Measurements from ENCODE around the gene IFNAR2.

The IFNAR2 gene

GRCh38 chr21:33203371-33203724 lies 26.4 kb upstream of the IFNAR2 start:
- no peak overlapping the region for H2AFZ ChIP-seq (ENCODE audit: low read depth, low read length)
- no peaks in the 10 kb centered on the region for H3K36me3 ChIP-seq (replicated peaks; ENCODE audit: low read depth, low read length)
- no peaks in the 10 kb centered on the region for H4K20me1 ChIP-seq (ENCODE audit: insufficient read depth, low read length)
- no peak overlapping the region for H3K9ac ChIP-seq (ENCODE audit: low read length)
- no peak overlapping the region for H3K27ac ChIP-seq (ENCODE audit: low read length)
- no peak overlapping the region for H3K4me3 ChIP-seq (ENCODE audit: low read length)
- peak overlapping the region; percentile 63; the same call in 1 of the 2 replicates for H3K4me2 ChIP-seq (ENCODE audit: low read length)
- no peak for TF ChIP-seq EZH2phosphoT487 (IDR thresholded peaks at IDR 0.05; ENCODE audit: low read depth)
- TF ChIP-seq, protein P1, sequence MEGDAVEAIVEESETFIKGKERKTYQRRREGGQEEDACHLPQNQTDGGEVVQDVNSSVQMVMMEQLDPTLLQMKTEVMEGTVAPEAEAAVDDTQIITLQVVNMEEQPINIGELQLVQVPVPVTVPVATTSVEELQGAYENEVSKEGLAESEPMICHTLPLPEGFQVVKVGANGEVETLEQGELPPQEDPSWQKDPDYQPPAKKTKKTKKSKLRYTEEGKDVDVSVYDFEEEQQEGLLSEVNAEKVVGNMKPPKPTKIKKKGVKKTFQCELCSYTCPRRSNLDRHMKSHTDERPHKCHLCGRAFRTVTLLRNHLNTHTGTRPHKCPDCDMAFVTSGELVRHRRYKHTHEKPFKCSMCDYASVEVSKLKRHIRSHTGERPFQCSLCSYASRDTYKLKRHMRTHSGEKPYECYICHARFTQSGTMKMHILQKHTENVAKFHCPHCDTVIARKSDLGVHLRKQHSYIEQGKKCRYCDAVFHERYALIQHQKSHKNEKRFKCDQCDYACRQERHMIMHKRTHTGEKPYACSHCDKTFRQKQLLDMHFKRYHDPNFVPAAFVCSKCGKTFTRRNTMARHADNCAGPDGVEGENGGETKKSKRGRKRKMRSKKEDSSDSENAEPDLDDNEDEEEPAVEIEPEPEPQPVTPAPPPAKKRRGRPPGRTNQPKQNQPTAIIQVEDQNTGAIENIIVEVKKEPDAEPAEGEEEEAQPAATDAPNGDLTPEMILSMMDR (IDR thresholded peaks at IDR 0.05; ENCODE audit: low read depth, low read length), result no peak
- H3K27me3 ChIP-seq (ENCODE audit: low read depth, low read length), result no peaks in the 10 kb centered on the region
- no peaks in the 10 kb centered on the region for H3K9me3 ChIP-seq (ENCODE audit: insufficient read depth, low read length)
- H3K4me1 ChIP-seq (ENCODE audit: low read length), result peaks cover 59% of the 10 kb centered on the region
- no peaks in the 10 kb centered on the region for H3K79me2 ChIP-seq (ENCODE audit: low read length)

- H4K20me1 ChIP-seq (ENCODE audit: insufficient read depth, low read length), result no peaks in the 10 kb centered on the region
- H3K4me2 ChIP-seq (ENCODE audit: low read length), result no peak overlapping the region
Measured at GRCh38 chr21:33205476-33205875, 24.3 kb upstream of the IFNAR2 start.

DNA sequence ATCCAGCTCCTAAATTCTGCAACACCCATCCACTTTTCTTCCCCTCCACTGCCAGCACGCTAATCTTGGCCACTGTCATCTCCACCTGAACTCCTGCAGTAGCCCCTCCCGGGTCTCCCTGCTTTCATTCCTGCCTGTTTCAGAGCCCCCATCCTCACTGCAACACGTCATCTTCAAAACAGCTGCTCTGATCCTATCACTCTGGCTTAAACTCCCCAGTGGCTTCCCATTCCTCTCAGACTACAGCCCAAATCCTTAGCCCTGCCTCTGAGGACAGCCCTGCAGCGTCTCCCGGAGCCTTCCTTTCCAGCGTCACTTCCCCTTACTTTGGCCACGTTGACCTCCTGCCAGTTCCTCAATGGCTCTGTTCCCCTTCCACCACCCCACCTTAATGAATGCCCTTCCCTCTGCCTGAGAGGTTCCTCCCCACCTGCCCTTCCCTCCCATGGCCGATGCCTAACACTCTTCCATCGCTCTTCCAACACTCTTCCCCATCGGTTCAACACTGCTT lies 22.9 kb upstream of the IFNAR2 start:
- no peaks in the 10 kb centered on the region for H3K27me3 ChIP-seq (ENCODE audit: low read depth, low read length)
- H3K9me3 ChIP-seq (ENCODE audit: insufficient read depth, low read length), result no peaks in the 10 kb centered on the region
- H3K4me1 ChIP-seq (ENCODE audit: low read length), result peaks cover 41% of the 10 kb centered on the region
- H3K36me3 ChIP-seq (replicated peaks; ENCODE audit: low read depth, low read length), result no peaks in the 10 kb centered on the region
- no peak overlapping the region for H3K4me2 ChIP-seq (ENCODE audit: low read length)
- H3K79me2 ChIP-seq (ENCODE audit: low read length), result no peaks in the 10 kb centered on the region
- H4K20me1 ChIP-seq (ENCODE audit: insufficient read depth, low read length), result no peaks in the 10 kb centered on the region
- no peak for TF ChIP-seq EZH2phosphoT487 (IDR thresholded peaks at IDR 0.05; ENCODE audit: low read depth)
- TF ChIP-seq, protein P1 (IDR thresholded peaks at IDR 0.05; ENCODE audit: low read depth, low read length), result no peak
- no peak overlapping the region for H2AFZ ChIP-seq (ENCODE audit: low read depth, low read length)
- H3K4me3 ChIP-seq (ENCODE audit: low read length), result no peak overlapping the region
- no peak overlapping the region for H3K27ac ChIP-seq (ENCODE audit: low read length)
- no peak overlapping the region for H3K9ac ChIP-seq (ENCODE audit: low read length)

More at GRCh38 chr21:33205476-33205875, 24.3 kb upstream of the IFNAR2 start:
- Histone ChIP-seq H3K27ac (ENCODE audit: low read length) (no peak overlapping the region), H3K4me1 (ENCODE audit: low read length) (peaks cover 42% of the 10 kb centered on the region), H2AFZ (ENCODE audit: low read depth, low read length) (no peak overlapping the region), H3K79me2 (ENCODE audit: low read length) (no peaks in the 10 kb centered on the region), H3K9ac (ENCODE audit: low read length) (no peak overlapping the region), H3K9me3 (ENCODE audit: insufficient read depth, low read length) (no peaks in the 10 kb centered on the region), H3K27me3 (ENCODE audit: low read depth, low read length) (no peaks in the 10 kb centered on the region), H3K36me3 (replicated peaks; ENCODE audit: low read depth, low read length) (no peaks in the 10 kb centered on the region), H3K4me3 (ENCODE audit: low read length) (no peak overlapping the region)
- TF ChIP-seq, protein P1 (IDR thresholded peaks at IDR 0.05; ENCODE audit: low read depth, low read length), result peak; percentile 13; the same call in 1 of the 2 replicates
- no peak for TF ChIP-seq EZH2phosphoT487 (IDR thresholded peaks at IDR 0.05; ENCODE audit: low read depth)

DNA sequence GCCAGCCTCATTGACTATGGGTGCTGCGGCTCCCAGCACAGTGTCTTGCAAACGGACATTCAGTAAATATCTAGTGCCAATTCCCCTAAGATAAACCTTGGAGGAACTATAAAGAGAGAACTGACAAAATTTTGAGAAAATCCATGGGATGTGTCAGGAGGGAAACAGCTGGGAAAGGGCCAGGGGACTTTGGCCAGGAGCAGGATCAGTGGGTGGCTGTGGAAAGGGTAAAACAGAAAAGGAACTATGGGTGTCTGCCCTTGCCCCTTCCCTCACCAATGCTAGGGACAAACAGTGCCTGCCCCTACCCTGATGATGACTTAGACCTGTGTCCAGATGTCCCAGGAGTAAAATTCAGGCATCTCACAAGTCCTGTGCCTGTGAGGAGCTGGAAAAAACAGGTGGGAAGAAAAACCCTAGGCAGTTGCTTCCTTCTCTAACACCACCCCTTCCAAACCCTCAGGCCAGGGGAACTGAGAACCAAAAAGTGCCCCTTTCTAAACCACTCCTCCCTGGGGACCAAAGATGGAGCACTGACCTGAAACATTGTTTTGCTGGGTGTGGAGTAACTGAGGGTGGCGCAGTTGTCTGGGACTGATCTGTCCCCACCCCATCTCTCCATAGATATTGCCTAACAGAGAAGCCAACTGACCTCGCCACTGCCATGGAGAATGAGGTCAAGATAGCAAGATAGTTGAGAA lies 22.1 kb upstream of the IFNAR2 start:
- H3K79me2 ChIP-seq (ENCODE audit: low read length), result no peaks in the 10 kb centered on the region
- H3K4me1 ChIP-seq (ENCODE audit: low read length), result peaks cover 48% of the 10 kb centered on the region
- no peak overlapping the region for H2AFZ ChIP-seq (ENCODE audit: low read depth, low read length)
- H3K36me3 ChIP-seq (replicated peaks; ENCODE audit: low read depth, low read length), result no peaks in the 10 kb centered on the region
- no peak overlapping the region for H3K27ac ChIP-seq (ENCODE audit: low read length)
- no peaks in the 10 kb centered on the region for H3K9me3 ChIP-seq (ENCODE audit: insufficient read depth, low read length)
- no peaks in the 10 kb centered on the region for H3K27me3 ChIP-seq (ENCODE audit: low read depth, low read length)
- H3K9ac ChIP-seq (ENCODE audit: low read length), result no peak overlapping the region
- H4K20me1 ChIP-seq (ENCODE audit: insufficient read depth, low read length), result no peaks in the 10 kb centered on the region
- H3K4me3 ChIP-seq (ENCODE audit: low read length), result no peak overlapping the region
- no peak for TF ChIP-seq EZH2phosphoT487 (IDR thresholded peaks at IDR 0.05; ENCODE audit: low read depth)
- TF ChIP-seq, protein P1 (IDR thresholded peaks at IDR 0.05; ENCODE audit: low read depth, low read length), result peak; percentile 37
- peak overlapping the region; percentile 27; the same call in 1 of the 2 replicates for H3K4me2 ChIP-seq (ENCODE audit: low read length)

All from OCI-LY3 (cell line).